Epithelial cell of prostate (primary cell): ENCODE measurements around the gene SCN3A.

ENCODE experiments used
- DNase-seq: peaks from one replicate; pipeline ENCODE4 v3.0.0-alpha.2; 2011; ENCODE audit warnings: low read depth, low spot score
- H3K27ac ChIP-seq: fragments of 450-650 bp; 2 replicates; pipeline ENCODE4 v1.5.1; 2017; ENCODE audit warnings: mild to moderate bottlenecking

The SCN3A gene

DNA sequence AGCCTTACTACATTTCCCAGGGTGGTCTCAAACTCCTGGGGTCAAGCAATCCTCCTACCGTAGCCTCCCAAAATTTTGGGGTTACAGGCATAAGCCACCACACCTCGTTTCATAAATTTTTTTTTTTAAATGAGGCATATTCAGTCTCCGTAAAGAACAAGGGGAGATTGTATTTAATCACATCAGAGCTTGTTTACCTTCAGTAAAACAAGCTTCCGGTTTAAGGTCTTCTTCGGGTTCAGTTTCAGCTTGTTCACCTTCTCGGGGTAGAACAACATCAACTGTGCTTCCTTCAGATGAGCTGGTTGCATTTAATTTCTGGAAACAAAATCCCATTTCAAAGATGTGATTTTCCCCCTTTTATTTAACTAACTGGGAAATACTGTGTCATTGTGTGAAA, 88.6 kb downstream of the SCN3A start:
- no peak for DNase-seq
- H3K27ac ChIP-seq: no peak overlapping the region

- peak; percentile 10 for DNase-seq
- no peak overlapping the region for H3K27ac ChIP-seq
These were observed 89.4 kb downstream of the SCN3A start for GRCh38 chr2:165114346-165114939.

DNA sequence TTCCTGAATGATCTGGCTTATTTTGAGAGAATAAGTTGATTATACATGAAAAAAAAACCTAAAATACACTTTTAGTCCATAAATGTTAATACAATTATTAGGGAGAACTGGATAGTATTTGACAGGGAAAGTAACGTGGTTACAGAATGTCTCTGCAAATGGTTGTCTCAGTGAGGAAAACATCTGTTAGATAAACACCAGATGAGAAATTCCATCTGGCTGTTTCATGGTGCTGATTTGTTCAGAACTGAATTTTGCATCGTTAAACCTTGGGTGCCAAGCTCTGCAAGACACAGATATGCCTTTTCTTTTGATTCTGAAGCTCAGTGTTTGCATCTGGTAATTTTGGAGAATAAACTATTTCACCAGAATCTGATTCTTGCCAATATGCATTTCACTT, 90.4 kb downstream of the SCN3A start:
- DNase-seq: no peak
- no peak overlapping the region for H3K27ac ChIP-seq

- DNase-seq: no peak
- no peak overlapping the region for H3K27ac ChIP-seq
These were observed 91.1 kb downstream of the SCN3A start for GRCh38 chr2:165112789-165113188.

DNA sequence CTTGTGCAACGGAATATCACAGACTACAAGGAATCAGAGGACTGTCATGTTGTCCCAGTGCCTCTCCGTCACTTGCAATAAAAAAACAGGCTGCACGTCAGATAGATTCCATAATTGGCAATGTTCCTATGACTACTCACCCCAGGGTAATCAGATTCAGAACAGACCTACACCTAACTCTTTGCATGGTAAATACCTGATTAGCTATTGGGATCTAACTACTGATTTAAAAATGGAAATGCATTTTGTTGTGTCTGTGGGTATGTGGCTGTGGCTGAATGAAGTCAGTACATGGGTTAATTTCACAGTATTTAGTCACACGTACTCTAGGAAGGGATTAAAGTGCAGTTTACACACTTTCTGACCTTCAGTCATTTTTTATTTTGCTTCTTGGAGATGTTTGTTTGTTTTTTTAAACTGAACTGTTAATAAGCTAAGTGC, 91.7 kb downstream of the SCN3A start:
- H3K27ac ChIP-seq: no peak overlapping the region
- DNase-seq: no peak

DNA sequence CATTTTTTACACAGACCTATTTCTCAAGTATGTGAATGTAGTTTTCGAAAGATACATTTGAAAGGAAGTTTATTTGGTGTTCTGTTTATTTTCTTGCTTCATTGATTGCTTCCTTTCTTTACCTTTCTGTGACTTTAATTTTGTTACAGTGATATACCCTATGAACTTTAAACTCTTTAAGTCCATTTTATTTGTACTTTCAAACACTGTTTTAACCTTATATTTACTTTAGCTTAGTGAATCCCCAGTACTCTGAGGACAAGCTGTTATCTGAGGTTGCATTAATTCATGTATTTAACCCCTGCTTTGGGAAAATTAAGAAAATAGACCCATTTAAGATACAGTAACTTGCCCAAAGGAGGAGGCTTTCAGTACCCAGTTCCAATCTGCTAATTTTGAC, 93.5 kb downstream of the SCN3A start:
- DNase-seq: no peak
- no peak overlapping the region for H3K27ac ChIP-seq

DNA sequence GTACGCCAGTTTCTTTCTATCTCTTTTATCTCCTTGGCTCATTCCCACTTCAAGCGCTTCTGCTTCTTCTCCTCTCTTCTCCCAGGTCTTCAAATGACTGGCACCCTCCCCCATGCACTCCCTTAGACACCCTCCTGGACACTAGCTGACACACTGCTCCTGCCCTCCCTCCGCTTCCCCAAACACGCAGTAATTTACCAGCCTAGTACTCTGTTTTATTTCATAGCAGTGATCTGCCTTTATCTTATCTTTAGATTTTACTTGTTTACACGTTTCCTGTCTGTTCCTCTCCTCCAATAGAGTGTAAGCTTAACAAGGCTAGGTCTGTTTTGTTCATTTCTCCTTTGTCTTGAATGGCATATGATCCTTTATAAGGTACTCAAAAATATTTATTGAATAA, 93.9 kb downstream of the SCN3A start:
- no peak overlapping the region for H3K27ac ChIP-seq
- no peak for DNase-seq

- no peak overlapping the region for H3K27ac ChIP-seq
- no peak for DNase-seq
These were observed 97.9 kb downstream of the SCN3A start for GRCh38 chr2:165105926-165106325.

GRCh38 chr2:165087933-165088901, 115.6 kb downstream of the SCN3A start:
- no peak for DNase-seq
- no peak overlapping the region for H3K27ac ChIP-seq

- DNase-seq: no peak
- H3K27ac ChIP-seq: no peak overlapping the region
These were observed 117.5 kb downstream of the SCN3A start for GRCh38 chr2:165086337-165086736.

- no peak for DNase-seq
- no peak overlapping the region for H3K27ac ChIP-seq
These were observed 120.5 kb downstream of the SCN3A start for GRCh38 chr2:165083326-165083725.

DNA sequence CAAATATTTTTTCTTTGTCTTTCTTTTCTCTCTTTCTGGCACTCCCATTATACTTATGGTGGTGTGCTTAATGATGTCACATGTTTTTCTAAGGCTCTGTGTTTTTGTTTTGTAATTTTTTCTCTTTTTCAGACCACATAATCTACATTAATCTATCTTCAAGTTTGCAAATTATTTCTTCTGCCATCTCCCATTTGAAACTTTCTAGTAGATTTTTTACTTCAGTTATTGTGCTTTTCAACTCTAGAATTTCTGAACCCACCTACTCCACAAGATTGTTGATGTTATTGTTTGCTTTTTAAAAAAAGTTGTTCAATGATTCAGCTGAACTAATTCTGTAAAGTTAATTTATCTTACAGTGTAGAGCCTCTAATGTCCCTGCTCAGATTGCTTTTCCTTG, 121.4 kb downstream of the SCN3A start:
- H3K27ac ChIP-seq: no peak overlapping the region
- no peak for DNase-seq

DNA sequence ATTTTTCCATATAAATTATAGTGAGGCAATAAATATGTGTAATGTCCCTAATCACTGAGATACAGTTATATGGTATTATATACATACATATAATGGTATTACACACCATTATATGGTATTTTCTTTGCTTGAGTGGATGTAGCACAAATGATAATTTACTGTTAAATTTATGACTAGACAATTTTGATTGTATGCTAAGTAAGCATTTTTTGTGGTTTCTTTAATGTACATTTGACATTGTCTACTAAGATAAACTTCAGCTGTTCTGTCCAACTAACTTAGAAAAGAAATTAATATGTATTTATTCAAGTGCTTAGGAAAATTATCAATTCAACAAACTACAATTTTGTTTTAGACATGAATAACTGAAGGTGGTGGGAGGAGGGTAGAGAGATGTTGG, 122.6 kb downstream of the SCN3A start:
- no peak for DNase-seq
- no peak overlapping the region for H3K27ac ChIP-seq

DNA sequence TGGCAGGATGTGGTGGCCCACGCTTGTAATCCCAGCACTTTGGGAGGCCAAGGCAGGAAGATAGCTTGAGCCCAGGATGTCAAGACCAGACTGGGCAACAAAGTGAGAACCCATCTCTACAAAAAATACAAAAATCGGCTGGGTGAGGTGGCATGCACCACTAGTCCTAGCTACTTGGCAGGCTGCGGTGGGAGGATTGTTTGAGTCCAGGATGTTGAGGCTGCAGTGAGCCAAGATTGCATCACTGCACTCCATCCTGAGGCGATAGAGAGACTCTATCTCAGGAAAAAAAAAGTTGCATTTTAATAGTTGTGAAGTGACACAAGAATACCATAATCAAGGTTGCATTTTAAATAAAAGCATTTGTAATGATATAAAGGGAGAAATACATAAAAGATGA, 124.4 kb downstream of the SCN3A start:
- no peak overlapping the region for H3K27ac ChIP-seq
- DNase-seq: no peak

GRCh38 chr2:165078913-165079312, 124.9 kb downstream of the SCN3A start:
- DNase-seq: no peak
- no peak overlapping the region for H3K27ac ChIP-seq

DNA sequence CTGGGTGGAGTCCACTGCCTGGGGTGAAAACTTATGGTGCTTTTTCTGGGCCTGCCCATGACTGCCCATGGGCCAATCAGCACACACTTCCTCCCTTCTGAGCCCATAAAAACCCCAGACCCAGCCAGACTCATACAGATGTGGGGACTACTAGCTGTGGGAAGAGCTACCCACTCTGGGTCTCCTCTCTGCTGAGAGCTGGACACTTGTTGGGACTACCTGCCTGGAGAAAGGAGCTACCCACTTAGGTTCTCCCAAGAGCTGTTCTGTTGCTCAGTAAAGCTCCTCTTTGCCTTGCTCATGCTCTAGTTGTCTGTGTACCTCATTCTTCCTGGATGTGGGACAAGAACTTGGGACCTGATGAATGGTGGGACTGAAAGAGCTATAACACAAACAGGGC, 129.0 kb downstream of the SCN3A start:
- H3K27ac ChIP-seq: no peak overlapping the region
- no peak for DNase-seq

- no peak for DNase-seq
- H3K27ac ChIP-seq: no peak overlapping the region
These were observed 129.5 kb downstream of the SCN3A start for GRCh38 chr2:165074323-165074722.

DNA sequence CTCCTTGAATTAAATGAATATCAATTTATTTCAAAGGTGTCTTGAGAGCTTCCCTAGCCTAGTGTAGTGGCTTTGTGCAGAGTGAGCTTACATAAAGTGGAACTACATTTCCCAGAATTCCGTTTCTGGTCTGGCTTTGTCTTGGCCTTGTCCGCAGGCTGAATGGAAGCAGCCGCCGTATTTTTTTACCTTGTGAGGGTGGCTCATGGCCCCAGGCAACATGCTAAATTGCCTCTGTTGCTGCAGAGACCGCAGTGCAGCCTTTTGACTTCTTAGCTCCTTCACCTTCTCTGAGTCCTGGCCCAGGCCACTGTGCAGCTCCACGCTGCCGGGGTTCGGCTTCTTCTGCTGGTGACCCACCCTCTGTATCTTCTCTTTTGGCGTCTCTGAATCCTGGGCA, 133.8 kb downstream of the SCN3A start:
- H3K27ac ChIP-seq: no peak overlapping the region

DNA sequence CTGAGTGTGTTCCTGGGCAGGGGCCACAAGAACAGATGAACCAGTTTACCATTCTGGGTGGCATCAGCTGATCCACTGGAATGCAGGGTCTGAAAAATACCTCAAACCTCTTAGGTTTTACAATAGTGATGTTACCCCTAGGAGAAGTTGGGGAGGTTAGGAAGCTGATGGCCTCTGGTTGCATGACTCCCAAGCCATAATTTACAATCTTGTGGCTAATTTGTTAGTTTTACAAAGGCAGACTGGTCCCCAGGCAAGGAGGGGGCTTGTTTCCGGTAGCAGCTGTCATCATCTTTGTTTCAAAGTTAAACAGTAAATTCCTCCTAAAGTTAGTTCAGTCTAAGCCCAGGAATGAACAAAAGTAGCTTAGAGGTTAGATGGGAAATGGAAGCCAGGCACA, 134.7 kb downstream of the SCN3A start:
- DNase-seq: no peak

More for the DNA sequence above, 133.8 kb downstream of the SCN3A start:
- no peak for DNase-seq

DNA sequence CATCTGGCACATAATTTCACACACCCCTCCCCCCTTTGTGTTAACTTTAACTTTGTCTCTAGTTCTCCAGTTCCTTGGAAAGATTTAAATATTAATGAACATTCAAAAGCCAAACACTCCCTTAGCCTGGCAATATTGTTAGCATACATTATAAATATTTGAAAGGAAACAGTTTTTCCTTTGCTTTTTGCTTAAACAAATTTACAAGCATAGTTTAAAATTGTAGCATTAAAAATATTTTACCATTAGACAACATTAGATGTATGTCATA, 135.4 kb downstream of the SCN3A start:
- H3K27ac ChIP-seq: no peak overlapping the region
- no peak for DNase-seq

More for the DNA sequence above, 134.7 kb downstream of the SCN3A start:
- H3K27ac ChIP-seq: no peak overlapping the region

GRCh38 chr2:165067643-165068486, 136.0 kb downstream of the SCN3A start:
- no peak overlapping the region for H3K27ac ChIP-seq
- DNase-seq: no peak
